WTC11 (cell line): ENCODE measurements around the gene ZNF516. TPM values are rescaled to one million over a fixed set of nuclear protein-coding genes. Genes with fewer than 3 reads are reported as not detected.

Experiments used
- ATAC-seq: fragments of 200-7000 bp; cut with Tn5 transposase; 2 replicates; pipeline ENCODE4 v1.10.0; 2021; ENCODE audit warnings: mild to moderate bottlenecking, moderate library complexity
- CTCF ChIA-PET: fragments of 300-600 bp; sonication (Branson Sonifier 250); formaldehyde crosslinking; loops from one replicate; lab custom pipeline; 2021; ENCODE audit warnings: antibody characterized with exemption; lab: Charles Lee
- POLR2A ChIA-PET: fragments of 350-600 bp; sonication (Branson Sonifier 250); formaldehyde crosslinking; loops from one replicate; lab custom pipeline; 2021; ENCODE audit warnings: antibody characterized with exemption; lab: Charles Lee
- DNase-seq: peaks from one replicate; pipeline ENCODE4 v3.0.0; 2021; ENCODE audit warnings: low spot score
- H3K27ac Mint-ChIP-seq: 2 replicates; pipeline ENCODE4 v1.8.0; 2021; ENCODE audit warnings: mixed read lengths
- H3K27me3 Mint-ChIP-seq: 2 replicates; pipeline ENCODE4 v1.8.0; 2021; ENCODE audit warnings: low read depth, mild to moderate bottlenecking, moderate library complexity, mixed read lengths
- H3K36me3 Mint-ChIP-seq: 2 replicates; pipeline ENCODE4 v1.8.0; 2021; ENCODE audit warnings: mixed read lengths
- H3K4me1 Mint-ChIP-seq: 2 replicates; pipeline ENCODE4 v1.8.0; 2022; ENCODE audit warnings: mixed read lengths
- H3K4me3 Mint-ChIP-seq: 2 replicates; pipeline ENCODE4 v1.8.0; 2021; ENCODE audit warnings: mild to moderate bottlenecking, moderate library complexity, mixed read lengths
- H3K9me3 Mint-ChIP-seq: 2 replicates; pipeline ENCODE4 v1.8.0; 2021; ENCODE audit warnings: mixed read lengths
- ELF4 ChIP-seq: sonication (generic); formaldehyde crosslinking; IDR thresholded peaks from 2 replicates; pipeline ENCODE4 v1.8.1; 2022; ENCODE audit warnings: low read depth, mild to moderate bottlenecking, moderate library complexity, missing genetic modification reagents
- ETV6 ChIP-seq: sonication (generic); formaldehyde crosslinking; IDR thresholded peaks from 2 replicates; pipeline ENCODE4 v1.8.1; 2022; ENCODE audit warnings: mild to moderate bottlenecking, missing genetic modification reagents
- FOXK1 ChIP-seq: sonication (generic); formaldehyde crosslinking; IDR thresholded peaks from 2 replicates; pipeline ENCODE4 v1.8.0; 2022; ENCODE audit warnings: mild to moderate bottlenecking, moderate library complexity, missing genetic modification reagents
- KAT7 ChIP-seq: sonication (generic); formaldehyde crosslinking; IDR thresholded peaks from 2 replicates; pipeline ENCODE4 v1.8.1; 2023; ENCODE audit warnings: missing genetic modification reagents, mild to moderate bottlenecking, borderline replicate concordance
- MXD4 ChIP-seq: fragments of 250-450 bp; sonication (Bioruptor Pico); IDR thresholded peaks from 2 replicates; pipeline ENCODE4 v1.8.0; 2021; ENCODE audit warnings: mild to moderate bottlenecking, moderate library complexity, borderline replicate concordance
- NR2C2 ChIP-seq: sonication (generic); formaldehyde crosslinking; IDR thresholded peaks from 2 replicates; pipeline ENCODE4 v1.8.0; 2022; ENCODE audit warnings: mild to moderate bottlenecking, missing genetic modification reagents
- SMAD3 ChIP-seq: sonication (generic); formaldehyde crosslinking; IDR thresholded peaks from 2 replicates; pipeline ENCODE4 v1.8.0; 2022; ENCODE audit warnings: missing genetic modification reagents, mild to moderate bottlenecking, borderline replicate concordance
- TEAD1 ChIP-seq: sonication (generic); formaldehyde crosslinking; IDR thresholded peaks from 2 replicates; pipeline ENCODE4 v1.8.0; 2022; ENCODE audit warnings: mild to moderate bottlenecking, missing genetic modification reagents
- TEAD4 ChIP-seq: sonication (generic); formaldehyde crosslinking; IDR thresholded peaks from 2 replicates; pipeline ENCODE4 v1.8.0; 2022; ENCODE audit warnings: mild to moderate bottlenecking, missing genetic modification reagents
- ZNF121 ChIP-seq: sonication (generic); formaldehyde crosslinking; IDR thresholded peaks from 2 replicates; pipeline ENCODE4 v1.8.0; 2023; ENCODE audit warnings: missing genetic modification reagents
- ZNF219 ChIP-seq: sonication (generic); formaldehyde crosslinking; IDR thresholded peaks from 2 replicates; pipeline ENCODE4 v1.8.0; 2023; ENCODE audit warnings: missing genetic modification reagents, mild to moderate bottlenecking, borderline replicate concordance
- total RNA-seq: library from RNA; stranded (reverse); gene quantifications from 3 replicates; pipeline ENCODE4 v1.2.3, GENCODE V29; 2021
- TF ChIP-seq, protein P1 (sequence below): sonication (generic); formaldehyde crosslinking; IDR thresholded peaks from 2 replicates; pipeline ENCODE4 v1.8.1; 2023; ENCODE audit warnings: mild to moderate bottlenecking, missing genetic modification reagents
- TF ChIP-seq, protein P2 (sequence below): fragments of 250-450 bp; sonication (Bioruptor Pico); conservative IDR thresholded peaks from 2 replicates; pipeline ENCODE4 v1.9.0; 2021; ENCODE audit warnings: mild to moderate bottlenecking
- TF ChIP-seq, protein P3 (sequence below): sonication (generic); formaldehyde crosslinking; IDR thresholded peaks from 2 replicates; pipeline ENCODE4 v1.8.0; 2022; ENCODE audit warnings: mild to moderate bottlenecking, missing genetic modification reagents
- TF ChIP-seq, protein P4 (sequence below): fragments of 250-450 bp; sonication (Bioruptor Pico); IDR thresholded peaks from 2 replicates; pipeline ENCODE4 v1.9.0; 2021; ENCODE audit warnings: mild to moderate bottlenecking
- TF ChIP-seq, protein P5 (sequence below): sonication (generic); formaldehyde crosslinking; IDR thresholded peaks from 2 replicates; pipeline ENCODE4 v1.8.1; 2022; ENCODE audit warnings: low read depth, mild to moderate bottlenecking, moderate library complexity, missing genetic modification reagents, borderline replicate concordance
- TF ChIP-seq, protein P6 (sequence below): sonication (generic); formaldehyde crosslinking; IDR thresholded peaks from 2 replicates; pipeline ENCODE4 v1.8.0; 2022; ENCODE audit warnings: mild to moderate bottlenecking, missing genetic modification reagents

ZNF516 gene
- total RNA-seq, 1 experiment from 2014 or later, result 58.6 TPM

DNA sequence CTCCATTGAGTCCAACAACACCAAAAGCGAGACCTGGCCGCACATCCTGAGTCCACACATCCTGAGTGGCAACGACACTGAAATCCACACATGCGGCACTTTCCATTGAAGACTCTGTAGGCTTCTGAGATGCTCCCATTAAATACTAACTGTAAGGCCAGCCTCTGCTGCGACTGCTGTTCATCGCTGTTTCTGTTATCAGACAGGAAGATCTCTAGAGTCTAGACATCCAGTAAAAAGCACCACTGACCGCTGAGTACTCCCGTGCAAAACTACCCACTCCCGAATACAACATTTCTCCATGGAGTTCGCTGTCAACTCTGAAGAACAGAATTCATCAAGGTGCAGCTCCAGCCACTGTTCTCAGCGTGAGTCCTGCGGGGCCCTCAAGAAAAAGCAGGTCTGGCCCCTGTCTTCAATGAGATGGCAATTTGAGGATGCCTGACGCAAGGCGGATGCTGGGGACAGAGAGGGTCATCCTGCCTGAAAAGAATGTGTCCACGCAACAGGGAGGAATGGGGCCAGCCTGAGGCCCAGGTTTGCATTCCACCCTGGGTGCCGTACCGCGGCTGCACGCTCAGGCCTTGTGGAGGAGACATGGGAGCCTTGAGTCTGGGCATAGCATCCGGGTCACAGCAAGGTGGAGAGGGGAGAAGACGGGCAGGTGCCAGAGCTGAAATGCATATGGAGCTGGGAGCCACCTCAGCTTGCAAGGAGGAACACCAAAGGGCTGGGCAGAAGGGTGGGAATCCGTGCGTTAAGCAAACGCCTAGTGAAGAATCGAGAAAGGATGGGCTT lies 61.9 kb downstream of the ZNF516 start:
- Mint-ChIP-seq H3K27ac (no peak overlapping the region), H3K36me3 (peaks cover 9% of the 10 kb centered on the region), H3K27me3 (peaks cover 2% of the 10 kb centered on the region; the same call in 1 of the 2 replicates), H3K4me1 (peaks cover 20% of the 10 kb centered on the region), H3K4me3 (no peak overlapping the region), H3K9me3 (no peaks in the 10 kb centered on the region)
- DNase-seq (no peak), ATAC-seq (no peak)
- ChIA-PET CTCF (no interaction called here), POLR2A (no interaction called here)
- TF ChIP-seq TEAD1 (CRISPR knock-in tag), result no peak
- TF ChIP-seq NR2C2 (CRISPR knock-in tag), result no peak
- TF ChIP-seq, protein P1, sequence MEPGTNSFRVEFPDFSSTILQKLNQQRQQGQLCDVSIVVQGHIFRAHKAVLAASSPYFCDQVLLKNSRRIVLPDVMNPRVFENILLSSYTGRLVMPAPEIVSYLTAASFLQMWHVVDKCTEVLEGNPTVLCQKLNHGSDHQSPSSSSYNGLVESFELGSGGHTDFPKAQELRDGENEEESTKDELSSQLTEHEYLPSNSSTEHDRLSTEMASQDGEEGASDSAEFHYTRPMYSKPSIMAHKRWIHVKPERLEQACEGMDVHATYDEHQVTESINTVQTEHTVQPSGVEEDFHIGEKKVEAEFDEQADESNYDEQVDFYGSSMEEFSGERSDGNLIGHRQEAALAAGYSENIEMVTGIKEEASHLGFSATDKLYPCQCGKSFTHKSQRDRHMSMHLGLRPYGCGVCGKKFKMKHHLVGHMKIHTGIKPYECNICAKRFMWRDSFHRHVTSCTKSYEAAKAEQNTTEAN (CRISPR knock-in tag), result no peak
- TF ChIP-seq, protein P2, sequence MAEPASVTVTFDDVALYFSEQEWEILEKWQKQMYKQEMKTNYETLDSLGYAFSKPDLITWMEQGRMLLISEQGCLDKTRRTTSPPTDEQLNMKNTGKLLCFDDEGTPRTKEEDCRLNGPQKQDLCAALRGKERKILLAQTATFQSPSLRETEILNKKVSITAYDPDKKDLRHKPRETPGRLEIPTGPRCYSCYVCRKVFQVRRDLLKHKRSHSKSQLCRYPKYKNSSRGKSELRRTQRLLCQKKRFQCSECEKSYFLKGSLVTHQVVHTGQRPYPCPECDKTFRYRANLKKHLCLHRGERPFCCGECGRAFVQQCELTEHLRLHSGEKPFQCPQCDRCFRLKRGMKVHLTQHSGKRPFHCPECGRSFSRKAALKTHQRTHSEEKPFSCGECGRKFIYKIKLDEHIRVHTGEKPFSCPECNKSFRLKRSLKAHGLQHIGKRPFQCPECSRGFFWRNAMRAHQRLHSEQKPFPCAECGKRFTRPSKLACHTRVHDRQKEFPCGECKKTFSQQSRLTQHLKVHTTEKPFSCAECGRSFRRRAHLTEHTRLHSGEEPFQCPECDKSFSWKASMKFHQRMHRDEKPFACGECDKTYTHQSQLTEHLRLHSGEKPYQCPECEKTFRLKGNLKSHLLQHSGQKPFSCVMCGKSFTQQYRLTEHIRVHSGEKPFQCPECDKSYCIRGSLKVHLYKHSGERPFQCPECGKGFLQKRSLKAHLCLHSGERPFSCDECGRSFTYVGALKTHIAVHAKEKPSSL (CRISPR knock-in tag), result no peak
- TF ChIP-seq ZNF121 (CRISPR knock-in tag), result no peak

DNA sequence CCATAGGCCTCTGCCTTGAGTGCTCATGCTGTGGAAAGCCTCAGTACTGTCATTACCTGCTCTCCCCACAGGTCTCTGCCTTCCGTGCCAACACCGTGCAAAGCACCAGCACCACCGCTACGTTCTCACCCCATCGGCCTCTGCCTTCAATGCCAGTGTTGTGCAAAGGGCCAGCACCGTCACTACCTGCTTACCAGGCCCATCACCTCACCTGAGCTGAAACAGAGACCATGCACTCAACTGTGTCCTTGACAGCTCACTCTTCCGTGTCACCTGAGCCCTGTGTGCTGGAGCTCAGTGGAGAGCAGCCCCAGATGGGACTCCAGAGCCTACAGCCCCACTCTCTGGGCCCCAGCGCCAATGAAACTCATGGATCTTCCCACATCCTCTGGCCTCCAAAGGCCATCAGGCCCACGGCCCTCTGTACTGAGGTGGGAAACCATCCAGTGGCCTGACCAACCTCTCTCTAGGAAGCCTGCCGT lies 62.7 kb downstream of the ZNF516 start:
- H3K36me3 Mint-ChIP-seq, result peaks cover 9% of the 10 kb centered on the region
- POLR2A ChIA-PET, result no interaction called here
- H3K27me3 Mint-ChIP-seq, result peaks cover 2% of the 10 kb centered on the region; the same call in 1 of the 2 replicates
- no peak for TF ChIP-seq MXD4 (CRISPR knock-in tag)
- TF ChIP-seq, protein P3, sequence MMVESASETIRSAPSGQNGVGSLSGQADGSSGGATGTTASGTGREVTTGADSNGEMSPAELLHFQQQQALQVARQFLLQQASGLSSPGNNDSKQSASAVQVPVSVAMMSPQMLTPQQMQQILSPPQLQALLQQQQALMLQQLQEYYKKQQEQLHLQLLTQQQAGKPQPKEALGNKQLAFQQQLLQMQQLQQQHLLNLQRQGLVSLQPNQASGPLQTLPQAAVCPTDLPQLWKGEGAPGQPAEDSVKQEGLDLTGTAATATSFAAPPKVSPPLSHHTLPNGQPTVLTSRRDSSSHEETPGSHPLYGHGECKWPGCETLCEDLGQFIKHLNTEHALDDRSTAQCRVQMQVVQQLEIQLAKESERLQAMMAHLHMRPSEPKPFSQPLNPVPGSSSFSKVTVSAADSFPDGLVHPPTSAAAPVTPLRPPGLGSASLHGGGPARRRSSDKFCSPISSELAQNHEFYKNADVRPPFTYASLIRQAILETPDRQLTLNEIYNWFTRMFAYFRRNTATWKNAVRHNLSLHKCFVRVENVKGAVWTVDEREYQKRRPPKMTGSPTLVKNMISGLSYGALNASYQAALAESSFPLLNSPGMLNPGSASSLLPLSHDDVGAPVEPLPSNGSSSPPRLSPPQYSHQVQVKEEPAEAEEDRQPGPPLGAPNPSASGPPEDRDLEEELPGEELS (CRISPR knock-in tag), result no peak
- no peak for TF ChIP-seq KAT7
- no peak for TF ChIP-seq FOXK1 (CRISPR knock-in tag)
- TF ChIP-seq ZNF219 (CRISPR knock-in tag), result no peak
- TF ChIP-seq, protein P4, sequence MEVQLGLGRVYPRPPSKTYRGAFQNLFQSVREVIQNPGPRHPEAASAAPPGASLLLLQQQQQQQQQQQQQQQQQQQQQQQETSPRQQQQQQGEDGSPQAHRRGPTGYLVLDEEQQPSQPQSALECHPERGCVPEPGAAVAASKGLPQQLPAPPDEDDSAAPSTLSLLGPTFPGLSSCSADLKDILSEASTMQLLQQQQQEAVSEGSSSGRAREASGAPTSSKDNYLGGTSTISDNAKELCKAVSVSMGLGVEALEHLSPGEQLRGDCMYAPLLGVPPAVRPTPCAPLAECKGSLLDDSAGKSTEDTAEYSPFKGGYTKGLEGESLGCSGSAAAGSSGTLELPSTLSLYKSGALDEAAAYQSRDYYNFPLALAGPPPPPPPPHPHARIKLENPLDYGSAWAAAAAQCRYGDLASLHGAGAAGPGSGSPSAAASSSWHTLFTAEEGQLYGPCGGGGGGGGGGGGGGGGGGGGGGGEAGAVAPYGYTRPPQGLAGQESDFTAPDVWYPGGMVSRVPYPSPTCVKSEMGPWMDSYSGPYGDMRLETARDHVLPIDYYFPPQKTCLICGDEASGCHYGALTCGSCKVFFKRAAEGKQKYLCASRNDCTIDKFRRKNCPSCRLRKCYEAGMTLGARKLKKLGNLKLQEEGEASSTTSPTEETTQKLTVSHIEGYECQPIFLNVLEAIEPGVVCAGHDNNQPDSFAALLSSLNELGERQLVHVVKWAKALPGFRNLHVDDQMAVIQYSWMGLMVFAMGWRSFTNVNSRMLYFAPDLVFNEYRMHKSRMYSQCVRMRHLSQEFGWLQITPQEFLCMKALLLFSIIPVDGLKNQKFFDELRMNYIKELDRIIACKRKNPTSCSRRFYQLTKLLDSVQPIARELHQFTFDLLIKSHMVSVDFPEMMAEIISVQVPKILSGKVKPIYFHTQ (CRISPR knock-in tag), result no peak
- TF ChIP-seq, protein P5, sequence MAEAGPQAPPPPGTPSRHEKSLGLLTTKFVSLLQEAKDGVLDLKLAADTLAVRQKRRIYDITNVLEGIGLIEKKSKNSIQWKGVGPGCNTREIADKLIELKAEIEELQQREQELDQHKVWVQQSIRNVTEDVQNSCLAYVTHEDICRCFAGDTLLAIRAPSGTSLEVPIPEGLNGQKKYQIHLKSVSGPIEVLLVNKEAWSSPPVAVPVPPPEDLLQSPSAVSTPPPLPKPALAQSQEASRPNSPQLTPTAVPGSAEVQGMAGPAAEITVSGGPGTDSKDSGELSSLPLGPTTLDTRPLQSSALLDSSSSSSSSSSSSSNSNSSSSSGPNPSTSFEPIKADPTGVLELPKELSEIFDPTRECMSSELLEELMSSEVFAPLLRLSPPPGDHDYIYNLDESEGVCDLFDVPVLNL (CRISPR knock-in tag), result no peak
- no peak for TF ChIP-seq ELF4 (CRISPR knock-in tag)
- TF ChIP-seq TEAD4 (CRISPR knock-in tag), result no peak
- TF ChIP-seq SMAD3 (CRISPR knock-in tag), result no peak
- TF ChIP-seq, protein P6, sequence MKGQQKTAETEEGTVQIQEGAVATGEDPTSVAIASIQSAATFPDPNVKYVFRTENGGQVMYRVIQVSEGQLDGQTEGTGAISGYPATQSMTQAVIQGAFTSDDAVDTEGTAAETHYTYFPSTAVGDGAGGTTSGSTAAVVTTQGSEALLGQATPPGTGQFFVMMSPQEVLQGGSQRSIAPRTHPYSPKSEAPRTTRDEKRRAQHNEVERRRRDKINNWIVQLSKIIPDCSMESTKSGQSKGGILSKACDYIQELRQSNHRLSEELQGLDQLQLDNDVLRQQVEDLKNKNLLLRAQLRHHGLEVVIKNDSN (CRISPR knock-in tag), result no peak
- no peak for TF ChIP-seq ETV6 (CRISPR knock-in tag)
- DNase-seq, result no peak
- CTCF ChIA-PET, result no interaction called here
- no peak for ATAC-seq
- no peak overlapping the region for H3K27ac Mint-ChIP-seq
- peaks cover 20% of the 10 kb centered on the region for H3K4me1 Mint-ChIP-seq
- H3K4me3 Mint-ChIP-seq, result no peak overlapping the region
- no peaks in the 10 kb centered on the region for H3K9me3 Mint-ChIP-seq
